ENCODE results near the gene SHB.
"Not testable (repeated sequence)": the region's sequence is repeated elsewhere in the genome, so short reads cannot be mapped to it uniquely, and the experiment has no call there.

GRCh38 chr9:37909836-37910235 is 159.2 kb downstream of the SHB start:
- TF ChIP-seq CTCF (conservative IDR thresholded peaks at IDR 0.05 in 1 of 2, IDR thresholded peaks at IDR 0.05 in 1 of 2; ENCODE audit: low read depth in 1 of 2, low read length in 2 of 2); EZH2 (IDR thresholded peaks at IDR 0.05; ENCODE audit: low read length, missing control alignments): not testable (repeated sequence)
